ENCODE results near the gene ABCG5.

Gene ABCG5

DNA sequence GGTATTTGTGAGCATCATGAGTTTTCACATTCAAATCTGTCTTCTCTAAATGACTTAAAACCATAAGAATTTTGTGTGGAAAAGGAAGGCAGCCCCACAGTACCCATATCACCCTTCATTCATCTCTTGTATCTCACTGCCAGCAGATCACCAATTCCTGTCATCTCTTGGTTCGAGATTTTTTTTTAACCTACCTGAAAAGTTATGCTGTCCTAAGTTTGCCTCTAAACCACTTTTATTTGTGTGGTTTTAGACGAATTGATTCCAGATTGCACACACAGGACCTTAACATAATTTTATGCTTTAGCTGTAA lies 32.0 kb downstream of the ABCG5 start:
- DNase-seq (ENCODE audit: low read depth): no peak

GRCh38 chr2:43803113-43803512 lies 35.5 kb downstream of the ABCG5 start:
- peak; percentile 14 for DNase-seq (ENCODE audit: low read depth)

DNA sequence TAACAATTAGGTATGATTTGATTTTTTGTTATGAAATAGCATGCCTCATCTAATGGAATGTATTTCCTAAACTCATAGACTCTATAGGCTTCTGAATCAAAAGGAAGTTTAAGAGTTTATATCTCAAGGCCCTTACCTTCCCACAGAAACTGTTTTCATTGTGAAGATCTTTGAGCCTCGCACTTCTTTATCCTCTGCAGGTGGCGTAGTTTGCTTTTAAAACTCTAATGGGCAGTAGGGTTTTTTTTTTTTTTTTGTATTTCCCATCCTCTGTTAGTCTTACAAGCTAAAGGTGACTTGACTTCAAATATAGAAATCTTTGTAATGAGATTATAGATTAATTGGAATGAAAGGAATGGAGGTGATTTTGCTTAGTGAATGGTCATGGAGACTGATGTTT lies 36.5 kb downstream of the ABCG5 start:
- DNase-seq (ENCODE audit: low read depth): no peak

- DNase-seq (ENCODE audit: low read depth): no peak
These were observed 37.7 kb downstream of the ABCG5 start for GRCh38 chr2:43800894-43801293.

DNA sequence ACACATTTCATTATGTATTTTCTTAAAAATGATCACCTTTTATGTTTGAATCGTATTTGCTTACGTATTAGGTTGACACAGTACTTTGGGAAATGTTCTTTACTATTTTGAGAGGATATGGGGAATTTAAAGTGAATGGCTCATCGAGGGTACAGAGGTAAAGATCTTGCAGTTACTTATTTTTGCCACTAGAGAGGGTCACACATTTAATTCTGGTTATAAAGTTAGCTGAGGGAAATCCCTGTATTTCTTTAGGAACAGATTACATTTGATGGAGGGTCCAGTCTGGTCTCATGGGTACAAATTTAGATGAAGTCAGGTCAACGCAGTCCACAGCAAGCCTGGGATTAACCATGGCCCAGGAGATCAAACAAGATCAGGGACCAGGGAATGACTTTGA lies 40.3 kb downstream of the ABCG5 start:
- DNase-seq (ENCODE audit: low read depth): peak; percentile 5

- DNase-seq (ENCODE audit: low read depth): no peak
These were observed 42.4 kb downstream of the ABCG5 start for GRCh38 chr2:43796206-43796605.

- no peak for DNase-seq (ENCODE audit: low read depth)
These were observed 43.7 kb downstream of the ABCG5 start for GRCh38 chr2:43794956-43795355.

- peak; percentile 54 for DNase-seq (ENCODE audit: low read depth)
These were observed 46.0 kb downstream of the ABCG5 start for GRCh38 chr2:43792653-43793052.

DNA sequence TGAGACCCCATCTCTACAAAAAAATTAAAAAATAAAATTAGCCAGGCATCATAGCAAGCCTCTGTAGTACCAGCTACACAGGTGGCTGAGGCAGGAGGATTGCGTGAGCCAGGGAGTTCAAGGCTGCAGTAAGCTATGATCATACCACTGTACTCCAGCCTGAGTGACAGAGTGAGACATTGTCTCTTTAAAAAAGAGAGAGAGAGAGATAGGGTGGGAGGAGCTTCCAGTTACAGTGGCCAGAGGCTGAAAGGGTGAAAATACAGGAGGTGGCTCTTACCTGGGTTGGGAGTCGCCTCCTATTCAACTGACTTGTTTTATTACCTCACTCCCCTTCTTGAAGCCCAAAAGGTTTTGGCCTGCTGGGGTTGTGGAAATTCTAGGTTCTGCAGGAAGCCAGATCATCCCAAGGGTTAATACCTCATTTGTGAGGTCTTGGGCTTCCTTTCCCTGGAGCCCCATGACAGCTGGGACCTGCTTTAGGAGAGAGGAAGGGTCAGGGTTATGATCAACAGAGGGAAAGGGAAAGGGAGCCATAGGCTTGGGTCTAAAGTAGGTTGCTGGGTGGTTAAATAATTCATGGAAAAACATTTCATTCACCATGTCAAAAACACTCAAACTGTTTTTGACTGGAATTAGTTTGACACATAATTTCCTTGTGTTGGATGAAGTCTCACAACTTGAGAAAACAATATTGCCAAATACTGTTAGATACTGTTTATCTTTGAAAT lies 47.4 kb downstream of the ABCG5 start:
- no peak for DNase-seq (ENCODE audit: low read depth)

- no peak for DNase-seq (ENCODE audit: low read depth)
These were observed 48.5 kb downstream of the ABCG5 start for GRCh38 chr2:43790147-43790546.

DNA sequence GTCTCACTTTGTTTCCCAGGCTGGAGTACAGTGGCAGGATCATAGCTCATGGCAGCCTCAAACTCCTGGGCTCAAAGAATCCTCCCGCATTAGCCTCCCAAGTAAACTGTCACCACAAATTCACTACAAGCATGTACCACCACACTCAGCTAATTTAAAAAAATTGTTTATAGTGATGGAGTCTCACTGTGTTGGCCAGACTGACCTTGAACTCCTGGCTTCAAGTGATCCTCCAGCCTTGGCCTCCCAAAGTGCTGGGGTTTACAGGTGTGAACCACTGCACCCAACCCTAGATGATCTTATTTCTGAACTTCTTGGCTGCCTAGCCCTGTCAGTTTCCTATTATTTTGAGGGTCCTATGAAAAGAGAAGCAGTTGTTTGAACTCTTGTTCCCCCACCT lies 50.0 kb downstream of the ABCG5 start:
- DNase-seq (ENCODE audit: low read depth): no peak

GRCh38 chr2:43787895-43788294 lies 50.7 kb downstream of the ABCG5 start:
- no peak for DNase-seq (ENCODE audit: low read depth)

DNA sequence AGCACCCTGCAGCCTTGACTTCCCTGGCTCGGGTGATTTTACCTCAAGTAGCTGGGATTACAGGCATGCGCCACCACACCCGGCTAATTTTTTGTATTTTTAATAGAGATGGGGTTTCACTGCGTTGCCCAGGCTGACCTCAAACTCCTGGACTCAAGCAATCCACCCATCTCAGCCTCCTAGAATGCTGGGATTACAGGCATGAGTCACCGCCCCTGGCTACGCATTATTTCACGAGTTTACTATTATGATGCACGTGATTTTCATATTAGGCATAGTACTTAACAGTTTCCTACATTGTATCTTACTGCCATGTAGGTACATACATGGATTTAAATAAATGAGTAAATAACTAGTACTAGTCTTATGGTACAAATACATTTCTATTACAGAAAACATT lies 60.4 kb downstream of the ABCG5 start:
- peak; percentile 20 for DNase-seq (ENCODE audit: low read depth)

DNA sequence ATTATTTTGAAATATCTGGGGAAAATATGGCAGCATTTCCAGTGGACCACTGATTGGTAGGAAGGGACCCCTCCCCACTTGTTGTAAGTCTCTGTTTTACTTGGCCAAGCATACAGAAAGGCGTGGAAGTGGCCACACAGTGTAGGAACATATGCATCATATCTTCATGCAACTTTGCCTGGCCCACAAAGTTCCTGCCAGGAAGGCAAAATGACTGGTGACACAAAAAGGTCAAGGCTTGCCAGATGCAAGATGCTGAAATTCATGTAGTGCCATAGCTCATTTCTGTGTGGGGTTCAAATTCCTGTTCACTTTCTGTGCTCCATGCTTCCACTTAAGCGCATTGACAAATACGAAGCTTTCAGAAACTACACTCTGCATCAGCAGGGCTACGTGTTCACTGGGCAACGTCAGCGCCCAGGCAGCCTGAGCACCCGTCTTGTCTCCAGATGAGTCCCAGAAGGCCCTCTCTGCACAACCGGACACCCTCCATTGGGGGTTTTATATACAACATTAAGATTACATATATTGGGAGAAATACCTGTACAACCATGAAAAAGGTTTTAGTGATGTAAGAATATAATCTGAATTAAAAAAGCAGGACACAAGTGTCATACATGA lies 61.2 kb downstream of the ABCG5 start:
- no peak for DNase-seq (ENCODE audit: low read depth)

DNA sequence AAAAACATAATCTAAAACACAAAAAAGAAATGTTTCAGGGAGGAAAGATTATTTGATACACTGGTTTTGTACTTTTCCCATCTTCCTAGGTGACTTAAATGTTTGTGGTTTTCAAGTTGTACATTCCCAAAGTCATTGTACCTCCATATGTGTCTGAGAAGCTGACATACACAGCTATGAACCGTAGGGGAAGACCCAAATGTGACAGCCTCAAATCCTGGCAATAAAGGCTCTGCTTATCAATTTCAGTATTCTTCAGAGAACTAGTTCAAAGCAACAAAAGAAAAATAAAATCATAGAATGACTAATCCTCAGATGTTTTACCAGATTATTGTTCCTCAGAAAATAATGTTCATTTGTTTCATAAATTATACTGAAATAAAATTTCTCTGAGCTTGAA lies 62.3 kb downstream of the ABCG5 start:
- DNase-seq (ENCODE audit: low read depth): no peak

DNA sequence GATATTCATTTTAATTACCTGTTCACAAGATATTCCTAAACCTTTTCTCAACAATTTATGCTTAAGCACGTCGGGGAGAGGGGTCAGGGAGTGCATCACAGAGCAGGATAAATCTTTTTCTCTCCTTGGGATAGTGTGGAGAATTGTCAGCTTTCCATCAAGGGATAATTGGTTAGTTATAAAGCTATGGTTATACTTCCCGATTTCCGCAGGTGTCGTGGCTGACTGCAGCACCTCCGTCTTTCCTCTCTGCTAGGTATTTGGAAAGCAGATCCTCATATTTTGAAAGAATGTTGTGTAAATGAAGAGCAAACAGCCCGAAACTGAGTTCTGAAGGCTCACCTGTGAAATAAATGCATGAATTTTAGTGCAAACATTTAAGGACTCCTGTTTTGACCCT lies 64.0 kb downstream of the ABCG5 start:
- DNase-seq (ENCODE audit: low read depth): no peak

DNA sequence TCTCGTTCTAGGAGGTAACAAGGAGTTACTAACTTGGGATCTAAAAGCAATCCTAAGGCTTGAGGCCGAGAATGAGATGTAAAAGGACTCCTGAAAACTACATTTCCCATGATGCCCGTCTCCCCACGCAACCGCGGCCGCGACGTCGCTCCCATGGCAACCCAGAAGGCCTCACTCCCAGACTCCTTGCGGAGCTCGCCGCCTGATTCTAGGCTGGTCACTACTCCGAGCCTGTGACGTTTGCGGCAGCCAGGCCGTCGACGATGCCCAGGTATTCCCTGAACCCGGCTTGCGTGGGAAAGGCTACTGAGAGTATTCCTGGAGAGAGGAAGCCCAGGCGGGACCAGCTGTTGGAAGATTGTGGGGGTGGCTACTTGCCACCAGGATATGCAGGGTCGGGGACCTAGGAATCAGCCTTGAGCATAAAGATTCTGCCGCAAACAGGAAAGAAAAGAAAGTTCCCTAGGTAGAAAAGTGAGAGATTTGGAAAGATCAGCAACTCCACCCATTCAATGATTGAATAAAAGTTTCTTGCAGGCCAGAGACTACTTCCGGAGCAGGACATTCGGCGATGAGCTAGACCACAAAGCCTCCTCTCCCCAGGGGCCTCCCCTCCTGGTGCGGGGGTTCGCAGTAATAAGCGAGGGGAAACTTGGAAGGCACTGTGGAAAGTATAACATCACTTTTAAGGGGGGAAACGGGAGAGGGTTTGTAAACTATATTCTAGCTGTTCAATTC lies 64.6 kb downstream of the ABCG5 start, which contains the start of gene DYNC2LI1:
TSS of gene DYNC2LI1 (plus strand) at position 164 of the 738 bp plus-strand sequence. CDS start at position 264, 100 bp downstream.
- peak; percentile 92 for DNase-seq (ENCODE audit: low read depth)

DNA sequence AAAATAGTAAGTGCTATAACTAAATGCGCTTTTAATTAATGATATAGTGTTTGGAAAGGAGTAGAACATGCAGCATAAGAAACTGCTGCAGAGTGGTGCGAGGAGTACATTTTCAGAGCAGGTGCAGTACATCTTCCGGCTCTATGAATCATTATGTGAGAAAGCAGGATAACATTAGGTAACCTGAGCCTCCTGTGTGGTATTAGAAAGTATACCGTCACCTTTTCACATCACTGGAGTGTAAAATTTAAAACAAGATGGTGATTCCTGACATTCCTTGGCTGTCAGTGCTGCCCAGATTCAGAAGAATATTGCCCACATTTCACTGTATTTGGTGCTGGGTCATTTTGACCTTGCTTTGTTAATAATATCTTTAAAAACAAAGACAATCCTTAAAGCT lies 72.6 kb downstream of the ABCG5 start:
- DNase-seq (ENCODE audit: low read depth): no peak

GRCh38 chr2:43764086-43764705 lies 74.4 kb downstream of the ABCG5 start:
- no peak for DNase-seq (ENCODE audit: low read depth)

- DNase-seq (ENCODE audit: low read depth): no peak
These were observed 75.5 kb downstream of the ABCG5 start for GRCh38 chr2:43763091-43763490.
